ENCODE results near the gene RSAD2. TPM values are rescaled to one million over a fixed set of nuclear protein-coding genes. Genes with fewer than 3 reads are reported as not detected.

RSAD2 gene
- total and polyA plus RNA-seq, 2 donors (not counting 1 experiment from before 2014, with no cell fraction given): 0.17 to 1.7 TPM

GRCh38 chr2:6943971-6944370 is 66.4 kb downstream of the RSAD2 start:
- no peak for DNase-seq (ENCODE audit: low read depth in 2 of 2)
- Histone ChIP-seq H3K27ac (ENCODE audit: insufficient read depth, low read length) (no peak overlapping the region), H3K27me3 (ENCODE audit: control insufficient read depth, insufficient read depth, low read length) (peaks cover 11% of the 10 kb centered on the region), H2AFZ (ENCODE audit: low read length) (no peak overlapping the region), H3K4me2 (ENCODE audit: extremely low read depth, insufficient read depth, low read length) (no peak overlapping the region), H3K9ac (ENCODE audit: insufficient read depth, low read length) (no peak overlapping the region), H3K4me1 (ENCODE audit: control insufficient read depth, extremely low read depth, insufficient read depth, low read length) (no peaks in the 10 kb centered on the region), H3K9me3 (ENCODE audit: control insufficient read depth, insufficient read depth, low read depth, low read length) (no peaks in the 10 kb centered on the region), H3K79me2 (ENCODE audit: control insufficient read depth, insufficient read depth, low read length) (no peaks in the 10 kb centered on the region), H4K20me1 (ENCODE audit: control insufficient read depth, extremely low read depth, insufficient read depth, low read length) (no peaks in the 10 kb centered on the region), H3K4me3 (replicated peaks in 1 of 4; ENCODE audit: control extremely low read depth in 1 of 4, insufficient read depth in 1 of 4, low read depth in 3 of 4, low read length in 4 of 4) (no peak overlapping the region), H3K36me3 (ENCODE audit: control insufficient read depth, insufficient read depth, low read length) (no peaks in the 10 kb centered on the region)
- no peak for TF ChIP-seq EZH2 (IDR thresholded peaks at IDR 0.05; ENCODE audit: low read length, missing control alignments)
- TF ChIP-seq, protein P1, sequence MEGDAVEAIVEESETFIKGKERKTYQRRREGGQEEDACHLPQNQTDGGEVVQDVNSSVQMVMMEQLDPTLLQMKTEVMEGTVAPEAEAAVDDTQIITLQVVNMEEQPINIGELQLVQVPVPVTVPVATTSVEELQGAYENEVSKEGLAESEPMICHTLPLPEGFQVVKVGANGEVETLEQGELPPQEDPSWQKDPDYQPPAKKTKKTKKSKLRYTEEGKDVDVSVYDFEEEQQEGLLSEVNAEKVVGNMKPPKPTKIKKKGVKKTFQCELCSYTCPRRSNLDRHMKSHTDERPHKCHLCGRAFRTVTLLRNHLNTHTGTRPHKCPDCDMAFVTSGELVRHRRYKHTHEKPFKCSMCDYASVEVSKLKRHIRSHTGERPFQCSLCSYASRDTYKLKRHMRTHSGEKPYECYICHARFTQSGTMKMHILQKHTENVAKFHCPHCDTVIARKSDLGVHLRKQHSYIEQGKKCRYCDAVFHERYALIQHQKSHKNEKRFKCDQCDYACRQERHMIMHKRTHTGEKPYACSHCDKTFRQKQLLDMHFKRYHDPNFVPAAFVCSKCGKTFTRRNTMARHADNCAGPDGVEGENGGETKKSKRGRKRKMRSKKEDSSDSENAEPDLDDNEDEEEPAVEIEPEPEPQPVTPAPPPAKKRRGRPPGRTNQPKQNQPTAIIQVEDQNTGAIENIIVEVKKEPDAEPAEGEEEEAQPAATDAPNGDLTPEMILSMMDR (conservative IDR thresholded peaks at IDR 0.05 in 1 of 2, IDR thresholded peaks at IDR 0.05 in 1 of 2; ENCODE audit: low read depth in 1 of 2, low read length in 2 of 2): no peak

DNA sequence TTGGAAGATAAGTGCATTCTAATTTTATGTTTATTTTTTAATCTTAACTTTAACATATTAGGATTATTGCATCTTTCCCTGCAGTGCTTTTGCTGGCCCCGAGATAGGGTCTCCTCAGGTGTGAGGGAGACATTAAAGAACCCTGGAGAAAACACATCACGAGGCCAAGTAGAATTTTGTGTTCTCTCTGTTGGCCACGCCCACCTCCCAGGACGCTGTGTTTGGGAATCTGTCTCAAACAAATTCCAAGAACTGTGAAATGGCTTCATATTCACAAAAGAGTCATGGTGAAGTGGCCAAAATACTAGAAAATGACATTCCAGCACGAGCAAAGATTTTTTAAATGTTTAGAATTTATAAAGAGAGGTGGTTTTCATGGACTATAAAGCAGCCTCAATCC is 67.0 kb downstream of the RSAD2 start:
- H3K9me3 ChIP-seq (ENCODE audit: control insufficient read depth, insufficient read depth, low read depth, low read length): no peaks in the 10 kb centered on the region
- H3K4me2 ChIP-seq (ENCODE audit: extremely low read depth, insufficient read depth, low read length): no peak overlapping the region
- no peak overlapping the region for H3K9ac ChIP-seq (ENCODE audit: insufficient read depth, low read length)
- H3K79me2 ChIP-seq (ENCODE audit: control insufficient read depth, insufficient read depth, low read length): no peaks in the 10 kb centered on the region
- TF ChIP-seq, protein P1 (conservative IDR thresholded peaks at IDR 0.05 in 1 of 2, IDR thresholded peaks at IDR 0.05 in 1 of 2; ENCODE audit: low read depth in 1 of 2, low read length in 2 of 2): no peak
- TF ChIP-seq EZH2 (IDR thresholded peaks at IDR 0.05; ENCODE audit: low read length, missing control alignments): no peak
- no peak overlapping the region for H3K4me3 ChIP-seq (replicated peaks in 1 of 4; ENCODE audit: control extremely low read depth in 1 of 4, insufficient read depth in 1 of 4, low read depth in 3 of 4, low read length in 4 of 4)
- peaks cover 11% of the 10 kb centered on the region for H3K27me3 ChIP-seq (ENCODE audit: control insufficient read depth, insufficient read depth, low read length)
- no peak overlapping the region for H2AFZ ChIP-seq (ENCODE audit: low read length)
- H3K27ac ChIP-seq (ENCODE audit: insufficient read depth, low read length): no peak overlapping the region
- H3K4me1 ChIP-seq (ENCODE audit: control insufficient read depth, extremely low read depth, insufficient read depth, low read length): no peaks in the 10 kb centered on the region
- H4K20me1 ChIP-seq (ENCODE audit: control insufficient read depth, extremely low read depth, insufficient read depth, low read length): no peaks in the 10 kb centered on the region
- H3K36me3 ChIP-seq (ENCODE audit: control insufficient read depth, insufficient read depth, low read length): no peaks in the 10 kb centered on the region
- no peak for DNase-seq (ENCODE audit: low read depth in 2 of 2)

GRCh38 chr2:6945087-6945813 is 67.7 kb downstream of the RSAD2 start:
- Histone ChIP-seq H3K9ac (ENCODE audit: insufficient read depth, low read length) (no peak overlapping the region), H4K20me1 (ENCODE audit: control insufficient read depth, extremely low read depth, insufficient read depth, low read length) (no peaks in the 10 kb centered on the region), H3K9me3 (ENCODE audit: control insufficient read depth, insufficient read depth, low read depth, low read length) (no peaks in the 10 kb centered on the region), H3K27ac (ENCODE audit: insufficient read depth, low read length) (no peak overlapping the region), H3K4me1 (ENCODE audit: control insufficient read depth, extremely low read depth, insufficient read depth, low read length) (no peaks in the 10 kb centered on the region), H2AFZ (ENCODE audit: low read length) (no peak overlapping the region), H3K36me3 (ENCODE audit: control insufficient read depth, insufficient read depth, low read length) (no peaks in the 10 kb centered on the region), H3K27me3 (ENCODE audit: control insufficient read depth, insufficient read depth, low read length) (peaks cover 11% of the 10 kb centered on the region), H3K4me2 (ENCODE audit: extremely low read depth, insufficient read depth, low read length) (no peak overlapping the region), H3K4me3 (replicated peaks in 1 of 4; ENCODE audit: control extremely low read depth in 1 of 4, insufficient read depth in 1 of 4, low read depth in 3 of 4, low read length in 4 of 4) (no peak overlapping the region), H3K79me2 (ENCODE audit: control insufficient read depth, insufficient read depth, low read length) (no peaks in the 10 kb centered on the region)
- no peak for DNase-seq (ENCODE audit: low read depth in 2 of 2)
- no peak for TF ChIP-seq EZH2 (IDR thresholded peaks at IDR 0.05; ENCODE audit: low read length, missing control alignments)
